IMR-90 (cell line): ENCODE data around the gene RLN3. TPM values are rescaled to one million over a fixed set of nuclear protein-coding genes. Genes with fewer than 3 reads are reported as not detected.

Source experiments
- ATAC-seq: fragments of 200-7000 bp; cut with Tn5 transposase; 2 replicates; pipeline ENCODE4 v1.9.1; 2020; ENCODE audit warnings: low read depth, mild to moderate bottlenecking, moderate library complexity
- BruUV-seq: library from RNA; stranded (reverse); fragments of 400-500 nt; replicated peaks from 2 replicates; lab custom pipeline; 2021; lab: Mats Ljungman, UMichigan
- CTCF ChIA-PET: fragments of 300-600 bp; formaldehyde crosslinking; extraction: SDS; loops from one replicate; lab custom pipeline; 2021; ENCODE audit warnings: antibody characterized with exemption; lab: Yijun Ruan, JAX
- POLR2A ChIA-PET: fragments of 300-600 bp; sonication (Branson Sonifier 250); formaldehyde crosslinking; loops from one replicate; lab custom pipeline; 2022; ENCODE audit warnings: antibody characterized with exemption; ENCODE audit not compliant: unreplicated experiment; lab: Charles Lee
- DNase-seq: peaks from one replicate; pipeline ENCODE4 v3.0.0; 2013
- H2AFZ ChIP-seq: replicated peaks from 2 replicates; pipeline ENCODE3; 2013; ENCODE audit warnings: low read length, mild to moderate bottlenecking; ENCODE audit not compliant: poor library complexity
- H2AK5ac ChIP-seq: 2 replicates; pipeline ENCODE4 v1.6.1; 2013; ENCODE audit warnings: low read depth, low read length, inconsistent platforms
- H2AK9ac ChIP-seq: replicated peaks from 2 replicates; pipeline ENCODE3; 2013; ENCODE audit warnings: mild to moderate bottlenecking, low read depth, low read length, moderate library complexity; ENCODE audit not compliant: poor library complexity
- H2BK120ac ChIP-seq: 2 replicates; pipeline ENCODE4 v1.6.1; 2013; ENCODE audit warnings: low read depth, low read length, inconsistent platforms
- H2BK15ac ChIP-seq: 3 replicates; pipeline ENCODE4 v1.6.1; 2013; ENCODE audit warnings: low read depth, low read length, inconsistent platforms
- H2BK20ac ChIP-seq: 2 replicates; pipeline ENCODE4 v1.6.1; 2013; ENCODE audit warnings: low read depth, mild to moderate bottlenecking, inconsistent platforms, low read length, moderate library complexity
- H2BK5ac ChIP-seq: 2 replicates; pipeline ENCODE4 v1.6.1; 2013; ENCODE audit warnings: mild to moderate bottlenecking, low read depth, low read length, inconsistent platforms; ENCODE audit not compliant: poor library complexity, severe bottlenecking
- H3K14ac ChIP-seq: replicated peaks from 2 replicates; pipeline ENCODE4 v1.6.1; 2013; ENCODE audit warnings: low read depth, low read length, inconsistent platforms
- H3K18ac ChIP-seq: 2 replicates; pipeline ENCODE4 v1.6.1; 2013; ENCODE audit warnings: low read depth, low read length, control low read depth
- H3K23ac ChIP-seq: 2 replicates; pipeline ENCODE4 v1.6.1; 2013; ENCODE audit warnings: low read depth, low read length, inconsistent platforms
- H3K27ac ChIP-seq: 2 replicates; pipeline ENCODE4 v1.5.1; 2013; ENCODE audit warnings: mild to moderate bottlenecking, control low read depth, low read length; ENCODE audit not compliant: insufficient read depth
- H3K27me3 ChIP-seq: 2 replicates; pipeline ENCODE4 v1.6.1; 2013; ENCODE audit warnings: low read length; ENCODE audit not compliant: control insufficient read depth, insufficient read depth
- H3K36me3 ChIP-seq: 2 replicates; pipeline ENCODE4 v1.6.1; 2013; ENCODE audit warnings: low read length, mixed read lengths; ENCODE audit not compliant: control insufficient read depth, insufficient read depth
- H3K4ac ChIP-seq: 2 replicates; pipeline ENCODE4 v1.6.1; 2013; ENCODE audit warnings: low read depth, low read length, inconsistent platforms
- H3K4me1 ChIP-seq: 2 replicates; pipeline ENCODE4 v1.6.1; 2013; ENCODE audit warnings: low read length, mixed read lengths; ENCODE audit not compliant: control insufficient read depth, insufficient read depth
- H3K4me2 ChIP-seq: 2 replicates; pipeline ENCODE4 v1.6.1; 2013; ENCODE audit warnings: low read depth, mild to moderate bottlenecking, control low read depth, low read length, moderate library complexity
- H3K4me3 ChIP-seq: 2 replicates; pipeline ENCODE4 v1.5.1; 2013; ENCODE audit warnings: low read depth, mild to moderate bottlenecking, control low read depth, low read length, moderate library complexity; ENCODE audit not compliant: insufficient read depth
- H3K56ac ChIP-seq: 2 replicates; pipeline ENCODE4 v1.6.1; 2013; ENCODE audit warnings: low read length, inconsistent platforms; ENCODE audit not compliant: insufficient read depth; ENCODE audit errors: extremely low read depth
- H3K79me1 ChIP-seq, 2 experiments: 2 replicates each; pipeline ENCODE4 v1.6.1; 2013; ENCODE audit warnings: low read length in 2 of 2, inconsistent platforms in 1 of 2, low read depth in 1 of 2
- H3K9ac ChIP-seq: 2 replicates; pipeline ENCODE4 v1.6.1; 2013; ENCODE audit warnings: low read depth, low read length, control low read depth
- H3K9me1 ChIP-seq: 2 replicates; pipeline ENCODE4 v1.6.1; 2013; ENCODE audit warnings: low read length, inconsistent platforms; ENCODE audit not compliant: insufficient read depth
- H3K9me3 ChIP-seq: 2 replicates; pipeline ENCODE4 v1.6.1; 2013; ENCODE audit warnings: low read length; ENCODE audit not compliant: control insufficient read depth, insufficient read depth
- H4K20me1 ChIP-seq: 2 replicates; pipeline ENCODE4 v1.6.1; 2013; ENCODE audit warnings: low read length, inconsistent platforms; ENCODE audit not compliant: insufficient read depth
- H4K5ac ChIP-seq: 2 replicates; pipeline ENCODE4 v1.6.1; 2013; ENCODE audit warnings: mild to moderate bottlenecking, low read depth, low read length, control low read depth
- H4K8ac ChIP-seq, 2 experiments: 2 replicates each; pipeline ENCODE4 v1.6.1; 2013; ENCODE audit warnings: low read depth in 2 of 2, low read length in 2 of 2, control low read depth in 1 of 2, inconsistent platforms in 1 of 2
- H4K91ac ChIP-seq: 2 replicates; pipeline ENCODE4 v1.6.1; 2013; ENCODE audit warnings: low read depth, low read length, inconsistent platforms; ENCODE audit not compliant: insufficient read depth
- CEBPB ChIP-seq: IDR thresholded peaks from 2 replicates; pipeline ENCODE4 v1.6.1; 2012; ENCODE audit warnings: low read depth, low read length, improper control_type of control experiment
- POLR2A ChIP-seq: IDR thresholded peaks from 2 replicates; pipeline ENCODE4 v1.6.1; 2012; ENCODE audit warnings: mild to moderate bottlenecking, low read depth, low read length
- RFX5 ChIP-seq: IDR thresholded peaks from 2 replicates; pipeline ENCODE4 v1.8.0; 2012; ENCODE audit warnings: low read depth, mild to moderate bottlenecking, low read length, moderate library complexity
- SMC3 ChIP-seq: fragments of 150-350 bp; IDR thresholded peaks from 2 replicates; pipeline ENCODE4 v1.6.1; 2016; ENCODE audit warnings: low read depth, mild to moderate bottlenecking, antibody characterized with exemption, low read length, moderate library complexity
- WGBS, 2 experiments: methylation state at CpG; one replicate each; pipeline versions ENCODE4 v1.1.5 to v1.1.7; 2013; ENCODE audit warnings: missing lambda C conversion rate in 2 of 2; ENCODE audit not compliant: insufficient read length in 1 of 2; ENCODE audit errors: extremely low coverage in 2 of 2; 5-methylcytosine and 5-hydroxymethylcytosine counted together
- dilution Hi-C: fragments of 300-500 bp; cut with HindIII; formaldehyde crosslinking; loops from one replicate; pipeline ENCODE4 v1.14.3; 2018; ENCODE audit warnings: low sequenced_read_pairs; ENCODE audit not compliant: unreplicated experiment
- in situ Hi-C: fragments of 300-500 bp; cut with MboI; formaldehyde crosslinking; loops from 3 replicates; pipeline ENCODE4 v1.14.3; 2019; ENCODE audit warnings: low sequenced_read_pairs, inconsistent platforms, mixed read lengths
- intact Hi-C: fragments of 100-400 bp; cut with micrococcal nuclease; formaldehyde crosslinking; loops from 2 replicates; pipeline ENCODE4 v1.10.0; 2022
- polyA plus RNA-seq, 3 experiments: library from polyadenylated mRNA; depleted of rRNA; stranded (reverse); fragments of >200 nt; gene quantifications; 2 replicates each; pipeline ENCODE4 v1.2.3, GENCODE V29; 2012; ENCODE audit warnings: low replicate concordance in 1 of 3
- total RNA-seq: library from RNA; depleted of rRNA; stranded (reverse); fragments of >200 nt; gene quantifications from 2 replicates; pipeline ENCODE4 v1.2.3, GENCODE V29; 2012
- TF ChIP-seq, protein P1 (sequence below): fragments of 150-350 bp; IDR thresholded peaks from 2 replicates; pipeline ENCODE4 v1.6.1; 2016; ENCODE audit warnings: low read depth, mild to moderate bottlenecking, low read length, moderate library complexity, borderline replicate concordance
- TF ChIP-seq, protein P2 (sequence below): fragments of 150-350 bp; IDR thresholded peaks from 2 replicates; pipeline ENCODE4 v1.6.1; 2017; ENCODE audit warnings: mild to moderate bottlenecking, antibody characterized with exemption, low read length, low read depth

The RLN3 gene
- total and polyA plus RNA-seq, 2 of the 4 experiments (the other 2 are of a cell fraction) = not detected

DNA sequence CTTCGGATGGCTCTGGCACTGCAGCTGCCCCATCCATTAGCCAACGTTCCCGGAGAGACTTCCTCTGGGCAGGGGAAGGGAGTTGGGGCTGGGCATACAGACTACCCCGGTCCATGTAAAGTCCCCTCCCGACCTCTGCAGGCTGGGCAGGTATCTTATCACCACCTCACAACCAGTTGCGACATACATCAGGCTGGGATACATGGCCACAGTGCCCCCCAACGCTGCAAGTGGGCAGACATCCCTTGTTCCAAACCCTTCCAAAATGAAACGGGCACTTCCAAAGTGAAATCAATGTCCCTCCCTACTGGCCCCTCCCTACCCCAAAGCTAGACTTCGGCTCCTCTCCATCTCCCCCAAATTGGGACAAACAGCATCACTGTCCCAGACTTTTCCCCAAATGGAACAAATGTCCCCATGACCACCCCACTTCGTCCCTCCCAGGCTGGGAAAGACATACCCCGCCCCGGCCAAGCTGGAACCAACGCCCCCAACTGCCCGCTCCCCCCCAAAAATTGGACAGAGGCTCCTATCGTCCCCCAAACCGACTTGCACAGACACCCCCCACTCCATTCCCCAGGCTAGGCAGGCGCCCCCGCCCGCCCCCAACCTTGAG, 28.9 kb downstream of the RLN3 start:
- DNase-seq (no peak), ATAC-seq (no peak)
- Histone ChIP-seq H3K79me1 (no peaks in the 10 kb centered on the region), H2AFZ (peak overlapping the region; percentile 87), H3K36me3 (no peaks in the 10 kb centered on the region), H2BK20ac (no peak overlapping the region), H3K4ac (no peak overlapping the region), H3K56ac (no peak overlapping the region), H3K9me1 (no peaks in the 10 kb centered on the region), H2AK9ac (no peak overlapping the region), H3K23ac (no peak overlapping the region), H4K8ac (no peak overlapping the region), H4K91ac (no peak overlapping the region), H3K14ac (no peak overlapping the region), H4K20me1 (no peaks in the 10 kb centered on the region), H3K4me2 (no peak overlapping the region; the same call in 1 of the 2 replicates), H3K9me3 (peaks cover 2% of the 10 kb centered on the region; the same call in 1 of the 2 replicates), H3K18ac (no peak overlapping the region), H4K5ac (no peak overlapping the region), H3K27ac (no peak overlapping the region), H3K27me3 (peaks cover 36% of the 10 kb centered on the region), H2BK120ac (no peak overlapping the region), H2BK5ac (no peak overlapping the region), H2AK5ac (no peak overlapping the region), H2BK15ac (no peak overlapping the region), H3K4me1 (peaks cover 1% of the 10 kb centered on the region; the same call in 1 of the 2 replicates), H3K4me3 (peak overlapping the region; percentile 41), H3K9ac (no peak overlapping the region)
- dilution Hi-C loops = no loop called here
- no peak for TF ChIP-seq SMC3
- TF ChIP-seq CEBPB = peak; percentile 61; the same call in 1 of the 2 replicates
- TF ChIP-seq, protein P1, sequence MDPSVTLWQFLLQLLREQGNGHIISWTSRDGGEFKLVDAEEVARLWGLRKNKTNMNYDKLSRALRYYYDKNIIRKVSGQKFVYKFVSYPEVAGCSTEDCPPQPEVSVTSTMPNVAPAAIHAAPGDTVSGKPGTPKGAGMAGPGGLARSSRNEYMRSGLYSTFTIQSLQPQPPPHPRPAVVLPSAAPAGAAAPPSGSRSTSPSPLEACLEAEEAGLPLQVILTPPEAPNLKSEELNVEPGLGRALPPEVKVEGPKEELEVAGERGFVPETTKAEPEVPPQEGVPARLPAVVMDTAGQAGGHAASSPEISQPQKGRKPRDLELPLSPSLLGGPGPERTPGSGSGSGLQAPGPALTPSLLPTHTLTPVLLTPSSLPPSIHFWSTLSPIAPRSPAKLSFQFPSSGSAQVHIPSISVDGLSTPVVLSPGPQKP = no peak
- TF ChIP-seq POLR2A = no peak
- TF ChIP-seq RFX5 = no peak
- TF ChIP-seq, protein P2, sequence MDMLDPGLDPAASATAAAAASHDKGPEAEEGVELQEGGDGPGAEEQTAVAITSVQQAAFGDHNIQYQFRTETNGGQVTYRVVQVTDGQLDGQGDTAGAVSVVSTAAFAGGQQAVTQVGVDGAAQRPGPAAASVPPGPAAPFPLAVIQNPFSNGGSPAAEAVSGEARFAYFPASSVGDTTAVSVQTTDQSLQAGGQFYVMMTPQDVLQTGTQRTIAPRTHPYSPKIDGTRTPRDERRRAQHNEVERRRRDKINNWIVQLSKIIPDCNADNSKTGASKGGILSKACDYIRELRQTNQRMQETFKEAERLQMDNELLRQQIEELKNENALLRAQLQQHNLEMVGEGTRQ = no peak
- intact Hi-C loops = no loop called here
- ChIA-PET CTCF (interaction anchor here (1.1 kb wide), 1 partner anchor 14 kb away, joined by 6 read pairs; no protein-coding TSS in a partner anchor), POLR2A (no interaction called here)
- 52% methylated on average over 2 of the region's 19 CpGs; no CpG with 5 or more reads in 1 of the 2 experiments for WGBS, 2 experiments
- no TSS peak for BruUV-seq
- in situ Hi-C loops = no loop called here
